ENCODE results near the gene UGT1A6. TPM values are rescaled to one million over a fixed set of nuclear protein-coding genes. Genes with fewer than 3 reads are reported as not detected.

UGT1A6 gene
- total and polyA plus RNA-seq, 2 donors (not counting 3 experiments of a cell fraction or from before 2014, with no cell fraction given), result not detected

GRCh38 chr2:233810385-233810784 is 117.7 kb downstream of the UGT1A6 start:
- H3K79me2 ChIP-seq (ENCODE audit: control insufficient read depth, insufficient read depth, low read length), result no peaks in the 10 kb centered on the region
- dilution Hi-C loops (cut with MboI; ENCODE audit: extremely low pct_ligation_motif_present, low sequenced_read_pairs), result no loop called here
- H3K4me1 ChIP-seq (ENCODE audit: control insufficient read depth, extremely low read depth, insufficient read depth, low read length), result no peaks in the 10 kb centered on the region
- no peak overlapping the region for H3K9ac ChIP-seq (replicated peaks; ENCODE audit: extremely low read depth, insufficient read depth, low read length)
- intact Hi-C loops (cut with micrococcal nuclease), result no loop called here
- DNase-seq (ENCODE audit: low read depth, low spot score) (no peak), FAIRE-seq (no peak)
- H3K27me3 ChIP-seq (ENCODE audit: control insufficient read depth in 2 of 2, insufficient read depth in 2 of 2, low read length in 2 of 2), result peaks cover 0 to 1% of the 10 kb centered on the region in 2 experiments
- ChIA-PET CTCF (no interaction called here), POLR2A (no interaction called here)
- TF ChIP-seq MAX (IDR thresholded peaks at IDR 0.05; ENCODE audit: insufficient read depth, insufficient read length), result no peak
- no peak for TF ChIP-seq JUN (IDR thresholded peaks at IDR 0.05; ENCODE audit: borderline replicate concordance, insufficient read depth, insufficient read length, low read depth)
- TF ChIP-seq POLR2A (IDR thresholded peaks at IDR 0.05; ENCODE audit: low read depth, low read length), result no peak
- TF ChIP-seq EZH2 (IDR thresholded peaks at IDR 0.05; ENCODE audit: borderline replicate concordance, low read depth, low read length, severe bottlenecking), result no peak
- no peak for TF ChIP-seq FOS (IDR thresholded peaks at IDR 0.05; ENCODE audit: borderline replicate concordance, insufficient read depth, low read length)
- no peak overlapping the region for H2AFZ ChIP-seq (ENCODE audit: low read depth, low read length)
- BruUV-seq (replicated peaks), result no TSS peak
- H3K4me2 ChIP-seq (ENCODE audit: insufficient read depth, low read length), result no peak overlapping the region
- H3K9me1 ChIP-seq (replicated peaks; ENCODE audit: control insufficient read depth, extremely low read depth, insufficient read depth, low read length), result no peaks in the 10 kb centered on the region
- no peak overlapping the region for H3K4me3 ChIP-seq (replicated peaks in 1 of 3; ENCODE audit: insufficient read depth in 1 of 3, low read depth in 1 of 3, low read length in 3 of 3)
- H3K36me3 ChIP-seq (ENCODE audit: control insufficient read depth in 2 of 2, extremely low read depth in 1 of 2, insufficient read depth in 2 of 2, low read length in 2 of 2), result no peaks in the 10 kb centered on the region
- no peaks in the 10 kb centered on the region for H3K9me3 ChIP-seq (replicated peaks; ENCODE audit: control insufficient read depth, insufficient read depth, low read length)
- H3K27ac ChIP-seq (ENCODE audit: insufficient read depth, low read depth, low read length), result no peak overlapping the region
- no peaks in the 10 kb centered on the region for H4K20me1 ChIP-seq (replicated peaks; ENCODE audit: control insufficient read depth, extremely low read depth, insufficient read depth, low read length)

GRCh38 chr2:233811087-233811486 is 118.4 kb downstream of the UGT1A6 start:
- Histone ChIP-seq H2AFZ (ENCODE audit: low read depth, low read length) (no peak overlapping the region), H3K9ac (replicated peaks; ENCODE audit: extremely low read depth, insufficient read depth, low read length) (no peak overlapping the region), H3K36me3 (ENCODE audit: control insufficient read depth in 2 of 2, extremely low read depth in 1 of 2, insufficient read depth in 2 of 2, low read length in 2 of 2) (no peaks in the 10 kb centered on the region), H3K4me2 (ENCODE audit: insufficient read depth, low read length) (no peak overlapping the region), H3K4me1 (ENCODE audit: control insufficient read depth, extremely low read depth, insufficient read depth, low read length) (no peaks in the 10 kb centered on the region), H3K9me1 (replicated peaks; ENCODE audit: control insufficient read depth, extremely low read depth, insufficient read depth, low read length) (no peaks in the 10 kb centered on the region), H3K4me3 (replicated peaks in 1 of 3; ENCODE audit: insufficient read depth in 1 of 3, low read depth in 1 of 3, low read length in 3 of 3) (no peak overlapping the region), H3K9me3 (replicated peaks; ENCODE audit: control insufficient read depth, insufficient read depth, low read length) (no peaks in the 10 kb centered on the region), H3K27ac (ENCODE audit: insufficient read depth, low read depth, low read length) (no peak overlapping the region), H3K79me2 (ENCODE audit: control insufficient read depth, insufficient read depth, low read length) (no peaks in the 10 kb centered on the region), H4K20me1 (replicated peaks; ENCODE audit: control insufficient read depth, extremely low read depth, insufficient read depth, low read length) (no peaks in the 10 kb centered on the region), H3K27me3 (ENCODE audit: control insufficient read depth in 2 of 2, insufficient read depth in 2 of 2, low read length in 2 of 2) (peaks cover 0 to 1% of the 10 kb centered on the region in 2 experiments)
- intact Hi-C loops (cut with micrococcal nuclease), result no loop called here
- TF ChIP-seq GATA2 (IDR thresholded peaks at IDR 0.05; ENCODE audit: insufficient read depth, insufficient read length, low read depth, low read length) (no peak), POLR2AphosphoS5 (IDR thresholded peaks at IDR 0.05; ENCODE audit: insufficient read depth, low read depth, low read length) (no peak), POLR2A (IDR thresholded peaks at IDR 0.05; ENCODE audit: low read depth, low read length) (no peak), JUN (IDR thresholded peaks at IDR 0.05; ENCODE audit: borderline replicate concordance, insufficient read depth, insufficient read length, low read depth) (no peak), EZH2 (IDR thresholded peaks at IDR 0.05; ENCODE audit: borderline replicate concordance, low read depth, low read length, severe bottlenecking) (no peak), FOS (IDR thresholded peaks at IDR 0.05; ENCODE audit: borderline replicate concordance, insufficient read depth, low read length) (no peak), CTCF (IDR thresholded peaks at IDR 0.05; ENCODE audit: extremely low read depth in 1 of 2, insufficient read depth in 1 of 2, low read depth in 1 of 2, low read length in 2 of 2) (no peak), MYC (IDR thresholded peaks at IDR 0.05; ENCODE audit: low read depth, low read length) (no peak), MAX (IDR thresholded peaks at IDR 0.05; ENCODE audit: insufficient read depth, insufficient read length) (no peak)
- no TSS peak for BruUV-seq (replicated peaks)
- DNase-seq (ENCODE audit: low read depth, low spot score) (no peak), FAIRE-seq (no peak)
- CTCF ChIA-PET, result no interaction called here
- dilution Hi-C loops (cut with MboI; ENCODE audit: extremely low pct_ligation_motif_present, low sequenced_read_pairs), result no loop called here
- POLR2A ChIA-PET, result no interaction called here
